GM18517 (cell line): ENCODE measurements around the gene OPN1MW2.
"Not testable (repeated sequence)": the region's sequence is repeated elsewhere in the genome, so short reads cannot be mapped to it uniquely, and the experiment has no call there.

Experiments
- ATAC-seq: cut with Tn5 transposase; IDR thresholded peaks from one replicate; pipeline ENCODE4 v1.9.1; 2021; ENCODE audit warnings: mild to moderate bottlenecking, moderate library complexity; ENCODE audit not compliant: unreplicated experiment

Gene OPN1MW2

GRCh38 chrX:154263072-154263471 is 43.5 kb downstream of the OPN1MW2 start:
- ATAC-seq: not testable (repeated sequence)

- ATAC-seq: not testable (repeated sequence)
These were observed 49.7 kb downstream of the OPN1MW2 start for GRCh38 chrX:154269245-154269644.
